AG08395 (cell line): Measurements from ENCODE around the gene UGT1A8.
"Not testable (repeated sequence)": the region's sequence is repeated elsewhere in the genome, so short reads cannot be mapped to it uniquely, and the experiment has no call there.

ENCODE experiments used
- DNase-seq: peaks from one replicate; pipeline ENCODE4 v3.0.0; 2012; ENCODE audit warnings: mixed read lengths, low spot score

UGT1A8 gene

GRCh38 chr2:233686928-233687327 is 69.5 kb downstream of the UGT1A8 start:
- no peak for DNase-seq

GRCh38 chr2:233688341-233688740 is 70.9 kb downstream of the UGT1A8 start:
- no peak for DNase-seq

GRCh38 chr2:233689031-233689430 is 71.6 kb downstream of the UGT1A8 start:
- no peak for DNase-seq

- no peak for DNase-seq
Observed at GRCh38 chr2:233689501-233689900, 72.1 kb downstream of the UGT1A8 start.

GRCh38 chr2:233690444-233690843 is 73.0 kb downstream of the UGT1A8 start:
- DNase-seq = no peak

GRCh38 chr2:233691443-233692433 is 74.3 kb downstream of the UGT1A8 start:
- DNase-seq = no peak

- DNase-seq = no peak
Observed at GRCh38 chr2:233692648-233693047, 75.2 kb downstream of the UGT1A8 start, which contains the start of gene UGT1A6. UGT1A6 (plus strand) TSS chr2:233692890; CDS start chr2:233693005, 115 bp downstream.

- DNase-seq = no peak
Observed at GRCh38 chr2:233693963-233694362, 76.5 kb downstream of the UGT1A8 start.

- DNase-seq = no peak
Observed at GRCh38 chr2:233698740-233699139, 81.3 kb downstream of the UGT1A8 start.

- no peak for DNase-seq
Observed at GRCh38 chr2:233699424-233700027, 82.1 kb downstream of the UGT1A8 start.

GRCh38 chr2:233700028-233700635 is 82.7 kb downstream of the UGT1A8 start:
- no peak for DNase-seq

- DNase-seq = not testable (repeated sequence)
Observed at GRCh38 chr2:233700842-233701241, 83.4 kb downstream of the UGT1A8 start.

GRCh38 chr2:233702238-233702637 is 84.8 kb downstream of the UGT1A8 start:
- no peak for DNase-seq

- DNase-seq = no peak
Observed at GRCh38 chr2:233705911-233706506, 88.6 kb downstream of the UGT1A8 start.

- no peak for DNase-seq
Observed at GRCh38 chr2:233706720-233707119, 89.3 kb downstream of the UGT1A8 start.

- no peak for DNase-seq
Observed at GRCh38 chr2:233707940-233708644, 90.7 kb downstream of the UGT1A8 start.

- no peak for DNase-seq
Observed at GRCh38 chr2:233708942-233709341, 91.5 kb downstream of the UGT1A8 start.

- DNase-seq = peak; percentile 74
Observed at GRCh38 chr2:233711312-233712008, 94.0 kb downstream of the UGT1A8 start.

- DNase-seq = no peak
Observed at GRCh38 chr2:233712611-233713261, 95.3 kb downstream of the UGT1A8 start, which contains the start of gene UGT1A5. UGT1A5 (plus strand) TSS chr2:233712907; CDS start chr2:233712992, 85 bp downstream.

GRCh38 chr2:233713262-233713615 is 95.8 kb downstream of the UGT1A8 start:
- no peak for DNase-seq
